Measurements from ENCODE around the gene KLHL29. TPM values are rescaled to one million over a fixed set of nuclear protein-coding genes. Genes with fewer than 3 reads are reported as not detected.

Gene KLHL29
- total RNA-seq, 1 donor from 2014 or later: 6.9 TPM

- DNase-seq: no peak
Observed at GRCh38 chr2:23697256-23698075, 312.5 kb downstream of the KLHL29 start.

GRCh38 chr2:23698116-23698693 lies 313.2 kb downstream of the KLHL29 start:
- no peak for DNase-seq

GRCh38 chr2:23698721-23699579 lies 314.0 kb downstream of the KLHL29 start:
- DNase-seq: no peak

GRCh38 chr2:23699580-23699925 lies 314.6 kb downstream of the KLHL29 start:
- DNase-seq: no peak

- DNase-seq: no peak
Observed at GRCh38 chr2:23700627-23701026, 315.6 kb downstream of the KLHL29 start.

GRCh38 chr2:23703037-23703582 lies 318.1 kb downstream of the KLHL29 start:
- DNase-seq: no peak

GRCh38 chr2:23703583-23704385 lies 318.8 kb downstream of the KLHL29 start:
- DNase-seq: no peak

GRCh38 chr2:23705771-23706612 lies 321.0 kb downstream of the KLHL29 start:
- DNase-seq: no peak

- DNase-seq: no peak
Observed at GRCh38 chr2:23706613-23707078, 321.7 kb downstream of the KLHL29 start.

GRCh38 chr2:23707096-23707495 lies 322.1 kb downstream of the KLHL29 start:
- no peak for DNase-seq

- no peak for DNase-seq
Observed at GRCh38 chr2:23708771-23709170, 323.8 kb downstream of the KLHL29 start.

- DNase-seq: no peak
Observed at GRCh38 chr2:23709311-23709710, 324.3 kb downstream of the KLHL29 start.

GRCh38 chr2:23711979-23712755 lies 327.2 kb downstream of the KLHL29 start:
- DNase-seq: no peak

- DNase-seq: no peak
Observed at GRCh38 chr2:23712756-23713151, 327.8 kb downstream of the KLHL29 start.

GRCh38 chr2:23713351-23713750 lies 328.4 kb downstream of the KLHL29 start:
- no peak for DNase-seq

GRCh38 chr2:23718931-23719700 lies 334.1 kb downstream of the KLHL29 start:
- DNase-seq: peak; percentile 50

GRCh38 chr2:23719716-23720115 lies 334.7 kb downstream of the KLHL29 start:
- no peak for DNase-seq

- no peak for DNase-seq
Observed at GRCh38 chr2:23720705-23721453, 335.9 kb downstream of the KLHL29 start.

Data from skin of body (tissue), 2 donors.